K562 (cell line): ENCODE measurements around the gene PLEKHG1. TPM values are rescaled to one million over a fixed set of nuclear protein-coding genes. Genes with fewer than 3 reads are reported as not detected.

Experiments used
- ATAC-seq: fragments of 200-7000 bp; cut with Tn5 transposase; 3 replicates; pipeline ENCODE4 v1.9.1; 2020; ENCODE audit warnings: moderate library complexity
- BruUV-seq: library from RNA; stranded (reverse); fragments of 400-500 nt; replicated peaks from 2 replicates; lab custom pipeline; 2021; lab: Mats Ljungman, UMichigan
- CTCF ChIA-PET: fragments of 300-600 bp; formaldehyde crosslinking; extraction: SDS; loops from one replicate; lab custom pipeline; 2021; ENCODE audit warnings: low intra/inter-chr PET ratio; lab: Yijun Ruan, JAX
- POLR2A ChIA-PET: fragments of 300-600, 350-650 bp; sonication (Branson Sonifier 250); formaldehyde crosslinking; extraction: SDS; loops from one replicate; lab custom pipeline; 2021; ENCODE audit warnings: antibody characterized with exemption, inconsistent platforms; lab: Yijun Ruan, JAX
- DNase-seq, 4 experiments: peaks; one replicate each; pipeline versions ENCODE4 v3.0.0 to v3.0.0-alpha.2; 2011 to 2018; ENCODE audit warnings: low spot score in 3 of 4, mixed read lengths in 3 of 4; ENCODE audit errors: extremely low read depth in 1 of 4
- FAIRE-seq: peaks from 2 replicates; lab custom pipeline; 2011; peaks lifted over from hg19 to GRCh38; lab: Jason Lieb, UNC
- H2AFZ ChIP-seq: 2 replicates; pipeline ENCODE4 v1.6.0; 2011; ENCODE audit warnings: low read depth, low read length, control low read depth, inconsistent platforms
- H3K27ac ChIP-seq: fragments of 200-600 bp; 3 replicates; pipeline ENCODE4 v1.8.0; 2011; ENCODE audit warnings: low read depth, mild to moderate bottlenecking, control low read depth, inconsistent platforms, low read length, moderate library complexity, mixed read lengths; ENCODE audit errors: extremely low read depth
- H3K27me3 ChIP-seq, 2 experiments: fragments of 300-600 bp in 1 of 2; 2 replicates in 1 of 2; 3 replicates in 1 of 2; pipeline versions ENCODE4 v1.6.0 to v1.8.0; 2011; ENCODE audit warnings: inconsistent platforms in 2 of 2, low read length in 2 of 2, mild to moderate bottlenecking in 1 of 2, mixed read lengths in 1 of 2, moderate library complexity in 1 of 2; ENCODE audit not compliant: control insufficient read depth in 2 of 2, insufficient read depth in 2 of 2
- H3K36me3 ChIP-seq: fragments of 300-600 bp; 3 replicates; pipeline ENCODE4 v1.8.0; 2011; ENCODE audit warnings: mild to moderate bottlenecking, low read length, inconsistent platforms; ENCODE audit not compliant: control insufficient read depth, insufficient read depth
- H3K4me1 ChIP-seq, 2 experiments: fragments of 200-600 bp in 1 of 2; replicated peaks in 1 of 2; 2 replicates in 1 of 2; 3 replicates in 1 of 2; pipeline versions ENCODE4 v1.5.1 to v1.8.0; 2011; ENCODE audit warnings: inconsistent platforms in 2 of 2, low read length in 2 of 2, mild to moderate bottlenecking in 1 of 2, mixed read lengths in 1 of 2, moderate library complexity in 1 of 2; ENCODE audit not compliant: control insufficient read depth in 2 of 2, insufficient read depth in 2 of 2
- H3K4me2 ChIP-seq: 2 replicates; pipeline ENCODE4 v1.6.1; 2011; ENCODE audit warnings: low read length, control low read depth, inconsistent platforms, mixed read lengths; ENCODE audit not compliant: insufficient read depth
- H3K4me3 ChIP-seq: fragments of 200-600 bp; sonication (generic), shearing (Covaris generic); 2 replicates; pipeline ENCODE4 v1.5.1; 2016; ENCODE audit warnings: control low read depth, inconsistent platforms
- H3K79me2 ChIP-seq: fragments of 200-600 bp; 3 replicates; pipeline ENCODE4 v1.8.0; 2011; ENCODE audit warnings: low read length, inconsistent platforms; ENCODE audit not compliant: control insufficient read depth, insufficient read depth
- H3K9ac ChIP-seq, 2 experiments: 2 replicates each; pipeline versions ENCODE4 v1.6.0 to v1.6.1; 2011; ENCODE audit warnings: low read depth in 2 of 2, low read length in 2 of 2, control low read depth in 1 of 2, inconsistent platforms in 1 of 2, mild to moderate bottlenecking in 1 of 2, mixed read lengths in 1 of 2; ENCODE audit not compliant: insufficient read depth in 1 of 2
- H3K9me1 ChIP-seq: one replicate; pipeline ENCODE4 v1.6.0; 2011; ENCODE audit warnings: inconsistent platforms, mild to moderate bottlenecking, low read length, moderate library complexity; ENCODE audit not compliant: control insufficient read depth, insufficient read depth
- H3K9me3 ChIP-seq: replicated peaks from 2 replicates; pipeline ENCODE4 v1.5.1; 2011; ENCODE audit warnings: low read depth, low read length, inconsistent platforms; ENCODE audit not compliant: control insufficient read depth, insufficient read depth
- H4K20me1 ChIP-seq: replicated peaks from 2 replicates; pipeline ENCODE4 v1.6.1; 2011; ENCODE audit warnings: low read length, inconsistent platforms, mixed read lengths; ENCODE audit not compliant: control insufficient read depth, insufficient read depth
- EHMT2 ChIP-seq: fragments of 450-650 bp; IDR thresholded peaks from 2 replicates; pipeline ENCODE4 v1.6.1; 2018; ENCODE audit warnings: antibody characterized with exemption
- FOSL1 ChIP-seq: fragments of 200-800 bp; sonication (Bioruptor generic); conservative IDR thresholded peaks from 2 replicates; pipeline ENCODE4 v1.6.1; 2016; ENCODE audit warnings: missing genetic modification characterization, missing compliant biosample characterization
- GATA2 ChIP-seq: sonication (generic); formaldehyde crosslinking; IDR thresholded peaks from 2 replicates; pipeline ENCODE4 v1.4.0; 2020; ENCODE audit warnings: mild to moderate bottlenecking, missing genetic modification reagents
- HEY1 ChIP-seq: fragments of 250-450 bp; sonication (Bioruptor Pico); IDR thresholded peaks from 2 replicates; pipeline ENCODE4 v1.5.0; 2020; ENCODE audit warnings: mild to moderate bottlenecking, moderate library complexity, borderline replicate concordance
- KAT7 ChIP-seq: sonication (generic); formaldehyde crosslinking; IDR thresholded peaks from 2 replicates; pipeline ENCODE4 v1.8.0; 2022; ENCODE audit warnings: missing genetic modification reagents, mild to moderate bottlenecking, borderline replicate concordance
- MLLT1 ChIP-seq, 2 experiments: fragments of 450-650 bp; IDR thresholded peaks; 2 replicates each; pipeline ENCODE4 v1.6.1; 2016
- RBM39 ChIP-seq: fragments of 200-400 bp; formaldehyde crosslinking; optimal IDR thresholded peaks from 2 replicates; pipeline ENCODE3; 2018; ENCODE audit warnings: low read depth, low read length
- TEAD2 ChIP-seq: fragments of 450-650 bp; IDR thresholded peaks from 2 replicates; pipeline ENCODE4 v1.6.1; 2016; ENCODE audit warnings: missing genetic modification characterization, control low read depth, missing compliant biosample characterization
- ZBTB26 ChIP-seq: fragments of 450-650 bp; formaldehyde crosslinking; IDR thresholded peaks from 2 replicates; pipeline ENCODE4 v1.4.0; 2022; ENCODE audit warnings: missing genetic modification characterization
- ZNF3 ChIP-seq: fragments of 250-450 bp; sonication (Bioruptor Pico); IDR thresholded peaks from 2 replicates; pipeline ENCODE4 v1.5.0; 2021; ENCODE audit warnings: mild to moderate bottlenecking, moderate library complexity
- ZNF76 ChIP-seq: fragments of 250-450 bp; sonication (Bioruptor Pico); IDR thresholded peaks from 2 replicates; pipeline ENCODE4 v1.4.0; 2020; ENCODE audit warnings: mild to moderate bottlenecking, moderate library complexity, borderline replicate concordance
- WGBS: fragments of 100-300 bp; shearing (Covaris generic); methylation state at CpG from one replicate; pipeline ENCODE4 v1.1.6; 2016; ENCODE audit warnings: low coverage, mixed read lengths; ENCODE audit not compliant: insufficient coverage; ENCODE audit errors: missing lambda C conversion rate; 5-methylcytosine and 5-hydroxymethylcytosine counted together
- in situ Hi-C: fragments of 300-500 bp; cut with MboI; formaldehyde crosslinking; loops from 4 replicates; pipeline ENCODE4 v1.15.0; 2018; ENCODE audit warnings: inconsistent platforms, mixed read lengths
- intact Hi-C: fragments of 100-400 bp; cut with micrococcal nuclease; formaldehyde crosslinking; loops from 2 replicates; pipeline ENCODE4 v1.14.2; 2022
- polyA plus RNA-seq, 8 experiments: library from polyadenylated mRNA; depleted of rRNA in 4 of 8; stranded (reverse) in 5 of 8; unstranded in 3 of 8; fragments of >200 nt; fragmentation: Nextera tagmentation in 2 of 8; fragmentation: Illumina TruSeq in 1 of 8; extraction: Ambion mirVana in 2 of 8; extraction: Trizol in 1 of 8; gene quantifications; 2 replicates each; pipeline versions ENCODE4 v1.2.1 to v1.2.3, GENCODE V29; 2011 to 2014; ENCODE audit warnings: inconsistent platforms in 1 of 8, missing spikeins in 1 of 8
- total RNA-seq, 7 experiments: library from RNA; depleted of rRNA in 6 of 7; stranded (reverse); fragments of >200 nt in 6 of 7; fragmentation: Illumina TruSeq in 2 of 7; extraction: Trizol in 2 of 7; gene quantifications; 2 replicates each; pipeline versions ENCODE4 v1.2.1 to v1.2.3, GENCODE V29; 2011 to 2021; ENCODE audit warnings: low replicate concordance in 1 of 7

The PLEKHG1 gene
- total and polyA plus RNA-seq, 9 of the 15 experiments (the other 6 are each of a cell fraction or from before 2014, with no cell fraction given), result 0.03 to 0.16 (median 0.03) TPM; not detected in 6

- peaks cover 35 to 43% of the 10 kb centered on the region in 2 experiments; a peak in 4 of 5 replicates for H3K27me3 ChIP-seq
- H3K4me1 ChIP-seq, result peaks cover 0 to 12% of the 10 kb centered on the region in 2 experiments; a peak in 1 of 5 replicates
- no peaks in the 10 kb centered on the region for H3K9me1 ChIP-seq
- intact Hi-C loops, result loop anchor here (5.0 kb wide), 1 partner anchor 187 kb away; no protein-coding TSS in a partner anchor
- DNase-seq (no peak), ATAC-seq (no peak), FAIRE-seq (no peak)
- no peaks in the 10 kb centered on the region for H3K36me3 ChIP-seq
- no peak overlapping the region for H3K27ac ChIP-seq
- no peak overlapping the region for H3K9ac ChIP-seq
- H3K4me3 ChIP-seq, result no peak overlapping the region
- ChIA-PET POLR2A (interaction anchor here (0.6 to 1.0 kb wide), 3 partner anchors 18 to 206 kb away, joined by 3 to 4 read pairs (median 4); no protein-coding TSS in a partner anchor), CTCF (no interaction called here)
- no peaks in the 10 kb centered on the region for H3K79me2 ChIP-seq
- TF ChIP-seq FOSL1 (tag) (peak; percentile 57), ZNF76 (CRISPR knock-in tag) (no peak)
- no peaks in the 10 kb centered on the region for H3K9me3 ChIP-seq
- in situ Hi-C loops, result no loop called here
- no TSS peak for BruUV-seq
- H3K4me2 ChIP-seq, result no peak overlapping the region
- no peaks in the 10 kb centered on the region for H4K20me1 ChIP-seq
- 0% methylated on average over 6 of the region's 6 CpGs for WGBS
- no peak overlapping the region for H2AFZ ChIP-seq
Observed at GRCh38 chr6:150604467-150604866, 4.8 kb downstream of the PLEKHG1 start.

- Histone ChIP-seq H4K20me1 (no peaks in the 10 kb centered on the region), H3K9me3 (no peaks in the 10 kb centered on the region), H3K79me2 (no peaks in the 10 kb centered on the region), H3K27ac (no peak overlapping the region), H3K9me1 (no peaks in the 10 kb centered on the region), H2AFZ (no peak overlapping the region), H3K4me2 (no peak overlapping the region), H3K4me1 (peaks cover 0 to 4% of the 10 kb centered on the region in 2 experiments; a peak in 1 of 5 replicates), H3K9ac (no peak overlapping the region), H3K27me3 (peaks cover 37 to 41% of the 10 kb centered on the region in 2 experiments; a peak in 4 of 5 replicates), H3K4me3 (no peak overlapping the region), H3K36me3 (no peaks in the 10 kb centered on the region)
- no peak for DNase-seq
- POLR2A ChIA-PET, result no interaction called here
- TF ChIP-seq TEAD2 (no peak), MLLT1 (IDR thresholded peaks at IDR 0.05) (no peak), HEY1 (CRISPR knock-in tag) (no peak), RBM39 (no peak), GATA2 (CRISPR knock-in tag) (no peak), ZBTB26 (CRISPR knock-in tag) (no peak), ZNF3 (CRISPR knock-in tag) (no peak), FOSL1 (tag) (no peak), EHMT2 (no peak), KAT7 (no peak)
- no peak for ATAC-seq
- in situ Hi-C loops, result no loop called here
- WGBS, result 2% methylated on average over 3 of the region's 3 CpGs
- CTCF ChIA-PET, result no interaction called here
- no TSS peak for BruUV-seq
- intact Hi-C loops, result no loop called here
- no peak for FAIRE-seq
Observed at GRCh38 chr6:150605333-150605732, 5.6 kb downstream of the PLEKHG1 start.
